Liver (tissue), 9 donors: Measurements from ENCODE around the gene KCP. TPM values are rescaled to one million over a fixed set of nuclear protein-coding genes. Genes with fewer than 3 reads are reported as not detected.

Experiments used
- DNase-seq: peaks from one replicate; pipeline ENCODE4 v3.0.0-alpha.2; 2017; ENCODE audit warnings: low spot score
- H3K27ac ChIP-seq, 2 donors: one replicate each; pipeline ENCODE4 v1.7.0; 2013; ENCODE audit warnings: inconsistent platforms in 2 of 2, low read length in 2 of 2, control low read depth in 1 of 2, low read depth in 1 of 2, mild to moderate bottlenecking in 1 of 2
- H3K27me3 ChIP-seq, 4 donors: one replicate each; pipeline versions ENCODE4 v1.6.1 to v1.7.0; 2013; ENCODE audit warnings: low read length in 3 of 4, inconsistent platforms in 1 of 4, mild to moderate bottlenecking in 1 of 4, moderate library complexity in 1 of 4; ENCODE audit not compliant: control insufficient read depth in 4 of 4, insufficient read depth in 4 of 4
- H3K36me3 ChIP-seq, 4 donors: one replicate each; pipeline versions ENCODE4 v1.6.1 to v1.7.0; 2013; ENCODE audit warnings: low read length in 3 of 4, mild to moderate bottlenecking in 3 of 4, low read depth in 1 of 4, moderate library complexity in 1 of 4; ENCODE audit not compliant: control insufficient read depth in 4 of 4, insufficient read depth in 3 of 4
- H3K4me1 ChIP-seq, 4 donors: one replicate each; pipeline versions ENCODE4 v1.6.1 to v1.7.0; 2013; ENCODE audit warnings: low read length in 3 of 4, mild to moderate bottlenecking in 3 of 4, moderate library complexity in 1 of 4; ENCODE audit not compliant: control insufficient read depth in 4 of 4, insufficient read depth in 4 of 4
- H3K4me3 ChIP-seq, 3 donors: one replicate each; pipeline versions ENCODE4 v1.6.1 to v1.7.0; 2013; ENCODE audit warnings: low read length in 3 of 3, control low read depth in 1 of 3, low read depth in 1 of 3, mild to moderate bottlenecking in 1 of 3
- H3K9ac ChIP-seq, 2 donors: one replicate each; pipeline ENCODE4 v1.7.0; 2013; ENCODE audit warnings: low read length in 2 of 2, mild to moderate bottlenecking in 2 of 2, moderate library complexity in 2 of 2, control low read depth in 1 of 2, low read depth in 1 of 2
- H3K9me3 ChIP-seq, 4 donors: one replicate each; pipeline versions ENCODE4 v1.6.1 to v1.7.0; 2013; ENCODE audit warnings: low read length in 3 of 4; ENCODE audit not compliant: control insufficient read depth in 4 of 4
- FOXA1 ChIP-seq: IDR thresholded peaks from 2 replicates; pipeline ENCODE4 v1.6.1; 2016; ENCODE audit warnings: antibody characterized with exemption
- FOXA2 ChIP-seq: IDR thresholded peaks from 2 replicates; pipeline ENCODE4 v1.6.1; 2016; ENCODE audit warnings: antibody characterized with exemption
- JUND ChIP-seq, 2 donors: IDR thresholded peaks; 2 replicates each; pipeline ENCODE4 v1.6.1; 2016; ENCODE audit warnings: antibody characterized with exemption in 2 of 2
- NR2F2 ChIP-seq: IDR thresholded peaks from 2 replicates; pipeline ENCODE4 v1.6.1; 2016; ENCODE audit warnings: antibody characterized with exemption
- RAD21 ChIP-seq, 2 donors: IDR thresholded peaks; 2 replicates each; pipeline ENCODE4 v1.6.1; 2016; ENCODE audit warnings: antibody characterized with exemption in 2 of 2, mild to moderate bottlenecking in 2 of 2
- RXRA ChIP-seq, 2 donors: IDR thresholded peaks; 2 replicates each; pipeline ENCODE4 v1.6.1; 2017 to 2018; ENCODE audit warnings: antibody characterized with exemption in 2 of 2, mild to moderate bottlenecking in 1 of 2
- SP1 ChIP-seq: IDR thresholded peaks from 2 replicates; pipeline ENCODE4 v1.6.1; 2018; ENCODE audit warnings: antibody characterized with exemption, mild to moderate bottlenecking
- TAF1 ChIP-seq: conservative IDR thresholded peaks from 2 replicates; pipeline ENCODE4 v1.6.1; 2016; ENCODE audit warnings: antibody characterized with exemption, mild to moderate bottlenecking
- YY1 ChIP-seq: IDR thresholded peaks from 2 replicates; pipeline ENCODE4 v1.6.1; 2016; ENCODE audit warnings: antibody characterized with exemption, mild to moderate bottlenecking
- WGBS: extraction: QIAGEN DNeasy Blood & Tissue Kit; methylation state at CpG from one replicate; pipeline ENCODE4 v1.1.7; 2013; 5-methylcytosine and 5-hydroxymethylcytosine counted together
- polyA plus RNA-seq, 2 donors: library from polyadenylated mRNA; stranded (reverse) in 1 of 2; unstranded in 1 of 2; fragments of 200-250 nt in 1 of 2; fragments of >200 nt in 1 of 2; fragmentation: Nextera tagmentation in 1 of 2; extraction: Ambion mirVana in 1 of 2; gene quantifications; one replicate each; pipeline versions ENCODE4 v1.2.1 to v1.2.3, GENCODE V29; 2013 to 2015
- total RNA-seq, 2 donors: library from RNA; depleted of rRNA; stranded (reverse); fragments of >200 nt; gene quantifications; one replicate each; pipeline ENCODE4 v1.2.3, GENCODE V29; 2014
- TF ChIP-seq, protein P1 (sequence below): IDR thresholded peaks from 2 replicates; pipeline ENCODE4 v1.6.1; 2016; ENCODE audit warnings: antibody characterized with exemption
- TF ChIP-seq, protein P2 (sequence below): IDR thresholded peaks from 2 replicates; pipeline ENCODE4 v1.6.1; 2016; ENCODE audit warnings: antibody characterized with exemption, mild to moderate bottlenecking
- TF ChIP-seq, protein P3 (sequence below): IDR thresholded peaks from 2 replicates; pipeline ENCODE4 v1.6.1; 2016; ENCODE audit warnings: antibody characterized with exemption
- TF ChIP-seq, protein P4 (sequence below): IDR thresholded peaks from 2 replicates; pipeline ENCODE4 v1.6.1; 2016; ENCODE audit warnings: antibody characterized with exemption
- TF ChIP-seq, protein P5 (sequence below): fragments of 150-350 bp; IDR thresholded peaks from 2 replicates; pipeline ENCODE4 v1.5.1; 2017; ENCODE audit warnings: improper control_type of control experiment, low read depth, low read length; ENCODE audit not compliant: missing input control
- donor health status: healthy.
- donor health status: healthy.
- donor health status: healthy.
- donor health status: healthy.
- donor health status: healthy.

Gene KCP
- total and polyA plus RNA-seq, 4 donors: 0.02 to 0.08 (median 0.05) TPM; not detected in 1

DNA sequence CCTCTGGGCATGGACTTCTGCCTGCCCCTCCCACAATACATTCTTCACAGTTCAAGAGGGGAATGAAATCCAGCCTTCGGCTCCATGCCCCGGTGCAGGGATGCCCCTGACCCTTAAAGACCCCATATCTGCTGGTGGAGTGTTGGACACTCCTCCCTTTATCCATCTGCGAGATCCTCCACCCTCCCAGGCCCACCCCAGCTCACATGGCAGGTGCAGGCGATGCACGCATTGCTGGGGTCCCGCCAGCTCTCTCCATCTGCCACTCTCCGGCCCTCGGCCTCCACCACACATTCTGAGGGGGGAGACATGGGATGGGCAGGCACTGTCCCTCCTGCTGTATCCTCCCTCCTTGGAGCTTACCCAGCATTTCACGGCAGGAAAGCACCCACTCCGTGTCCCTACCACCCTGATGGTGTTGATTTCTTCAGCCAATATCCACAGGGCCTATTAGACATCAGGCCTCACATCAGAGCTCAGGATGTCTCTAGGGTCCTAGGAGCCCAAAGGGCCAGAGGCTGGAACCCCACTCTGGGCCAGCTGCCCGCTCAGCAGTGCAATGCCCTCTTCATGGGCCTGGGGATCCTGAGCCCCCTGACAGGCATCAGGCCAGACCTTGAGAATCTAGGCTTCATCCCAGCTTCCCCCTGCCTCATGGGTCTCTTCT is 29.6 kb downstream of the KCP start:
- H3K9ac ChIP-seq: no peak overlapping the region
- no peaks in the 10 kb centered on the region for H3K36me3 ChIP-seq
- no peak for DNase-seq
- TF ChIP-seq, protein P1, sequence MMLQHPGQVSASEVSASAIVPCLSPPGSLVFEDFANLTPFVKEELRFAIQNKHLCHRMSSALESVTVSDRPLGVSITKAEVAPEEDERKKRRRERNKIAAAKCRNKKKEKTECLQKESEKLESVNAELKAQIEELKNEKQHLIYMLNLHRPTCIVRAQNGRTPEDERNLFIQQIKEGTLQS: no peak
- TF ChIP-seq TAF1 (no peak), FOXA2 (no peak), JUND (IDR thresholded peaks at IDR 0.05) (no peak), FOXA1 (no peak), RAD21 (IDR thresholded peaks at IDR 0.05) (no peak), NR2F2 (no peak), YY1 (no peak), RXRA (IDR thresholded peaks at IDR 0.05) (no peak), SP1 (no peak)
- TF ChIP-seq, protein P2, sequence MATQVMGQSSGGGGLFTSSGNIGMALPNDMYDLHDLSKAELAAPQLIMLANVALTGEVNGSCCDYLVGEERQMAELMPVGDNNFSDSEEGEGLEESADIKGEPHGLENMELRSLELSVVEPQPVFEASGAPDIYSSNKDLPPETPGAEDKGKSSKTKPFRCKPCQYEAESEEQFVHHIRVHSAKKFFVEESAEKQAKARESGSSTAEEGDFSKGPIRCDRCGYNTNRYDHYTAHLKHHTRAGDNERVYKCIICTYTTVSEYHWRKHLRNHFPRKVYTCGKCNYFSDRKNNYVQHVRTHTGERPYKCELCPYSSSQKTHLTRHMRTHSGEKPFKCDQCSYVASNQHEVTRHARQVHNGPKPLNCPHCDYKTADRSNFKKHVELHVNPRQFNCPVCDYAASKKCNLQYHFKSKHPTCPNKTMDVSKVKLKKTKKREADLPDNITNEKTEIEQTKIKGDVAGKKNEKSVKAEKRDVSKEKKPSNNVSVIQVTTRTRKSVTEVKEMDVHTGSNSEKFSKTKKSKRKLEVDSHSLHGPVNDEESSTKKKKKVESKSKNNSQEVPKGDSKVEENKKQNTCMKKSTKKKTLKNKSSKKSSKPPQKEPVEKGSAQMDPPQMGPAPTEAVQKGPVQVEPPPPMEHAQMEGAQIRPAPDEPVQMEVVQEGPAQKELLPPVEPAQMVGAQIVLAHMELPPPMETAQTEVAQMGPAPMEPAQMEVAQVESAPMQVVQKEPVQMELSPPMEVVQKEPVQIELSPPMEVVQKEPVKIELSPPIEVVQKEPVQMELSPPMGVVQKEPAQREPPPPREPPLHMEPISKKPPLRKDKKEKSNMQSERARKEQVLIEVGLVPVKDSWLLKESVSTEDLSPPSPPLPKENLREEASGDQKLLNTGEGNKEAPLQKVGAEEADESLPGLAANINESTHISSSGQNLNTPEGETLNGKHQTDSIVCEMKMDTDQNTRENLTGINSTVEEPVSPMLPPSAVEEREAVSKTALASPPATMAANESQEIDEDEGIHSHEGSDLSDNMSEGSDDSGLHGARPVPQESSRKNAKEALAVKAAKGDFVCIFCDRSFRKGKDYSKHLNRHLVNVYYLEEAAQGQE: no peak
- TF ChIP-seq, protein P3, sequence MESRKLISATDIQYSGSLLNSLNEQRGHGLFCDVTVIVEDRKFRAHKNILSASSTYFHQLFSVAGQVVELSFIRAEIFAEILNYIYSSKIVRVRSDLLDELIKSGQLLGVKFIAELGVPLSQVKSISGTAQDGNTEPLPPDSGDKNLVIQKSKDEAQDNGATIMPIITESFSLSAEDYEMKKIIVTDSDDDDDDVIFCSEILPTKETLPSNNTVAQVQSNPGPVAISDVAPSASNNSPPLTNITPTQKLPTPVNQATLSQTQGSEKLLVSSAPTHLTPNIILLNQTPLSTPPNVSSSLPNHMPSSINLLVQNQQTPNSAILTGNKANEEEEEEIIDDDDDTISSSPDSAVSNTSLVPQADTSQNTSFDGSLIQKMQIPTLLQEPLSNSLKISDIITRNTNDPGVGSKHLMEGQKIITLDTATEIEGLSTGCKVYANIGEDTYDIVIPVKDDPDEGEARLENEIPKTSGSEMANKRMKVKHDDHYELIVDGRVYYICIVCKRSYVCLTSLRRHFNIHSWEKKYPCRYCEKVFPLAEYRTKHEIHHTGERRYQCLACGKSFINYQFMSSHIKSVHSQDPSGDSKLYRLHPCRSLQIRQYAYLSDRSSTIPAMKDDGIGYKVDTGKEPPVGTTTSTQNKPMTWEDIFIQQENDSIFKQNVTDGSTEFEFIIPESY: no peak
- TF ChIP-seq, protein P4, sequence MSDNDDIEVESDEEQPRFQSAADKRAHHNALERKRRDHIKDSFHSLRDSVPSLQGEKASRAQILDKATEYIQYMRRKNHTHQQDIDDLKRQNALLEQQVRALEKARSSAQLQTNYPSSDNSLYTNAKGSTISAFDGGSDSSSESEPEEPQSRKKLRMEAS: no peak
- TF ChIP-seq, protein P5, sequence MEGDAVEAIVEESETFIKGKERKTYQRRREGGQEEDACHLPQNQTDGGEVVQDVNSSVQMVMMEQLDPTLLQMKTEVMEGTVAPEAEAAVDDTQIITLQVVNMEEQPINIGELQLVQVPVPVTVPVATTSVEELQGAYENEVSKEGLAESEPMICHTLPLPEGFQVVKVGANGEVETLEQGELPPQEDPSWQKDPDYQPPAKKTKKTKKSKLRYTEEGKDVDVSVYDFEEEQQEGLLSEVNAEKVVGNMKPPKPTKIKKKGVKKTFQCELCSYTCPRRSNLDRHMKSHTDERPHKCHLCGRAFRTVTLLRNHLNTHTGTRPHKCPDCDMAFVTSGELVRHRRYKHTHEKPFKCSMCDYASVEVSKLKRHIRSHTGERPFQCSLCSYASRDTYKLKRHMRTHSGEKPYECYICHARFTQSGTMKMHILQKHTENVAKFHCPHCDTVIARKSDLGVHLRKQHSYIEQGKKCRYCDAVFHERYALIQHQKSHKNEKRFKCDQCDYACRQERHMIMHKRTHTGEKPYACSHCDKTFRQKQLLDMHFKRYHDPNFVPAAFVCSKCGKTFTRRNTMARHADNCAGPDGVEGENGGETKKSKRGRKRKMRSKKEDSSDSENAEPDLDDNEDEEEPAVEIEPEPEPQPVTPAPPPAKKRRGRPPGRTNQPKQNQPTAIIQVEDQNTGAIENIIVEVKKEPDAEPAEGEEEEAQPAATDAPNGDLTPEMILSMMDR: no peak
- no peaks in the 10 kb centered on the region for H3K27me3 ChIP-seq
- no peaks in the 10 kb centered on the region for H3K9me3 ChIP-seq
- no peak overlapping the region for H3K4me3 ChIP-seq
- 74% methylated on average over 11 of the region's 11 CpGs for WGBS
- H3K4me1 ChIP-seq: peaks cover 0 to 7% (median 0%) of the 10 kb centered on the region in 4 donors
- no peak overlapping the region for H3K27ac ChIP-seq
